Naive B cell (primary cell): ENCODE results near the gene FKBP3. TPM values are rescaled to one million over a fixed set of nuclear protein-coding genes. Genes with fewer than 3 reads are reported as not detected.
A peak's percentile ranks its signal among the peaks of the same experiment; 100 is the strongest.
"Not testable (repeated sequence)": the region's sequence is repeated elsewhere in the genome, so short reads cannot be mapped to it uniquely, and the experiment has no call there.

Source experiments
- ATAC-seq, 2 donors: fragments of 150-1000 bp; cut with Tn5 transposase; 2 replicates each; pipeline ENCODE4 v1.10.0; 2021; ENCODE audit warnings: low read depth in 2 of 2, mild to moderate bottlenecking in 2 of 2, moderate library complexity in 2 of 2
- DNase-seq: peaks from one replicate; pipeline ENCODE4 v3.0.0; 2022
- H3K27ac Mint-ChIP-seq, 6 donors: one replicate each; pipeline ENCODE4 v1.8.0; 2020 to 2022; ENCODE audit warnings: mild to moderate bottlenecking in 6 of 6, mixed read lengths in 6 of 6, moderate library complexity in 5 of 6, inconsistent platforms in 2 of 6
- H3K27me3 Mint-ChIP-seq, 3 donors: one replicate each; pipeline ENCODE4 v1.8.0; 2021 to 2022; ENCODE audit warnings: mixed read lengths in 3 of 3, mild to moderate bottlenecking in 1 of 3
- H3K36me3 Mint-ChIP-seq, 2 donors: one replicate each; pipeline ENCODE4 v1.8.0; 2020 to 2022; ENCODE audit warnings: mixed read lengths in 2 of 2, inconsistent platforms in 1 of 2, mild to moderate bottlenecking in 1 of 2
- H3K4me1 Mint-ChIP-seq, 3 donors: one replicate each; pipeline ENCODE4 v1.8.0; 2020 to 2022; ENCODE audit warnings: mixed read lengths in 3 of 3, inconsistent platforms in 1 of 3, mild to moderate bottlenecking in 1 of 3, moderate library complexity in 1 of 3
- H3K4me3 Mint-ChIP-seq, 8 donors: one replicate each; pipeline ENCODE4 v1.8.0; 2020 to 2022; ENCODE audit warnings: mild to moderate bottlenecking in 8 of 8, mixed read lengths in 8 of 8, moderate library complexity in 8 of 8, inconsistent platforms in 2 of 8
- H3K9me3 Mint-ChIP-seq, 7 donors: one replicate each; pipeline ENCODE4 v1.8.0; 2020 to 2022; ENCODE audit warnings: mixed read lengths in 7 of 7, mild to moderate bottlenecking in 5 of 7, inconsistent platforms in 2 of 7, moderate library complexity in 1 of 7
- polyA plus RNA-seq, 6 donors: library from polyadenylated mRNA; unstranded; fragments of 300-500 nt; fragmentation: Illumina TruSeq; gene quantifications; one replicate each; pipeline ENCODE4 v1.2.3, GENCODE V29; 2021; ENCODE audit warnings: low read depth in 6 of 6

FKBP3 gene
- 10 to 100 TPM; 48.4 to 99.8 (median 68.0) TPM for polyA plus RNA-seq

DNA sequence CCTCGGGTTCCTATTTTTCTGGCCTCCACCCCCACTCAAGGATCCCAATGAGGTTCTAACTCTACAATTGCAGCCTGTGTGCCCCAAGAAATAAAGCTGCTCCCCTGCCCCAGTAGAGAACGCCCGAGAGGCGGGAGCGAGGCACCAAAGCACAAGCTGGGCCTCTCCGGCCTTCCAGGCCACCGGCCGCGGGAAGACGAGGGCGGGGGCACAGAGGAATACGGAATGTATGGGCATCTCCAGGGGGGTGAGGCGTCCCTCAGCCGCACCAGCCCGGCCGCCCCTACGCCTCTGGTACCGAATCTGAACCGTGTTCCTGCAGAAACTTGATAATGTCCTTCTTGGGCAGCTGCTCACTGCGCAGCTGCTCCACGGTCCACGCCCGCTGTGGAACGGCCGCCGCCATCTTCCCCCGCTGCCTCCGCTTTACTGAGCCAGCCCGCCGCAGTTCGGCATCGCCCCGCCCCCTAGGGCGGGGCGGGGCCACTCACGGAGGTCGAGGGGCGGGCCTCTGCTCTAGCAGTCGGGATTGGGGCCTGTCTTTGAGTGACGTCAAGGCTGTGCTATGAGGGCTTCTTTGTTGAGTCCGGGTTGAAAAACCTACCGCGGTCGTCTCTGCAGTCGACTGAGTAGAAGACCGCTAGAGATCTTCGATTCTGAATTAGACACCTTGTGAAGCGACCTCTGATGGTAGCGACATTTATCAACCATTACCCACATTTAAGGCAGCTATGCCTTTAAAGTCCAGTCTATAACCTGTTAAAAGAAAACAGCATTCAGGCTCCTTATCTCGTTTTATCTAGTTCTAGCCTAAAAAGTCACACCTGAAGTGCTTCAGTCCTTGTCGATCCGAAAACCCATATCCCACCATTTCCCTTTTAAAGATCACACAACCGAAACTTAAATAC lies at the start of gene FKBP3:
Gene FKBP3, minus strand, starts transcription at position 431 of the 908 bp plus-strand sequence. Its CDS starts 25 bp downstream, at position 406.
- H3K4me3 Mint-ChIP-seq: peak within 1 kb of the TSS; percentile 94 to 100 (median 99)
- no peaks in the 10 kb centered on the region for H3K27me3 Mint-ChIP-seq
- no peaks in the 10 kb centered on the region for H3K36me3 Mint-ChIP-seq
- H3K27ac Mint-ChIP-seq: peak within 1 kb of the TSS; percentile 91 to 99 (median 96)
- ATAC-seq (peak; percentile 88 to 91), DNase-seq (peak; percentile 92)
- peaks cover 23 to 45% (median 38%) of the 10 kb centered on the region in 3 donors for H3K4me1 Mint-ChIP-seq
- no peaks in the 10 kb centered on the region for H3K9me3 Mint-ChIP-seq

DNA sequence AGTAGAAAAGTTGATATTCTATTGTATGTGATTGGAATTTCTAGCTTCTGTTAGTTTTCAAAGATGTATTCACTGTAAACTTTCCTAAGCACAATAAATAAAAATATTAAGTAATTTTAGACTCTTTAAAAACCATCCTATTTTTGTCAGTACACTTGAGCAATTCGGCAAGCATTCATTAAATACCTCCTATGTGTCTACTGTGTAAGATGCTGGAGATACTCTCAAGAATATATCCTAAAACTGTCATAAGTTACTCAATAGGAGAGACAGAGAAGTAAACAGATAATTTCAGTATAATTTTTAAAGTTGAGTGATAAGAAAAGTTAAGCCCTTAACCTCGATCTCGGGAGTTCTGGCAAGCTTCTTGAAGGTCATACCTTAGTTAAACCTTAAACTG lies 47.5 kb upstream of the FKBP3 start:
- Mint-ChIP-seq H3K4me3 (no peak overlapping the region), H3K4me1 (no peaks in the 10 kb centered on the region), H3K36me3 (peaks cover 0 to 4% of the 10 kb centered on the region in 2 donors), H3K27me3 (no peaks in the 10 kb centered on the region), H3K9me3 (no peaks in the 10 kb centered on the region), H3K27ac (no peak overlapping the region)
- no peak for ATAC-seq
- no peak for DNase-seq

DNA sequence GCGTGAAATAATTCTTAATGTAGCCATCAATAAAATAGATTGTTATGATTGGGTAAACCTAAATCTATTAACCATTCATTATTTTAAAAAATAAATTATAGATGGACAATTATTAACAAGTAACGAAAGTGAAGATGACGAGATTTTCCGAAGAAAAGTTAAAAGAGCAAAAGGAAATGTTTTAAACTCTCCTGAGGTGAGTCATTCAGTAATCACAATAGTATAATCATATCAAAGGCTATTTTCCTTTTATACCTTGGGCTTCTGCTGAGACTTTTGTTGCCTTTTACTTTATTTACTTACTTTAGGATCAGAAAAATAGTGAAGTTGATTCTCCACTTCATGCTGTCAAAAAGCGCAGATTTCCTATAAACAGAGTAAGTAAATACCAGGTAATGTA lies 47.0 kb upstream of the FKBP3 start:
- H3K4me3 Mint-ChIP-seq: no peak overlapping the region
- no peaks in the 10 kb centered on the region for H3K27me3 Mint-ChIP-seq
- DNase-seq (no peak), ATAC-seq (no peak)
- no peaks in the 10 kb centered on the region for H3K9me3 Mint-ChIP-seq
- no peak overlapping the region for H3K27ac Mint-ChIP-seq
- H3K36me3 Mint-ChIP-seq: peaks cover 0 to 4% of the 10 kb centered on the region in 2 donors
- H3K4me1 Mint-ChIP-seq: no peaks in the 10 kb centered on the region

DNA sequence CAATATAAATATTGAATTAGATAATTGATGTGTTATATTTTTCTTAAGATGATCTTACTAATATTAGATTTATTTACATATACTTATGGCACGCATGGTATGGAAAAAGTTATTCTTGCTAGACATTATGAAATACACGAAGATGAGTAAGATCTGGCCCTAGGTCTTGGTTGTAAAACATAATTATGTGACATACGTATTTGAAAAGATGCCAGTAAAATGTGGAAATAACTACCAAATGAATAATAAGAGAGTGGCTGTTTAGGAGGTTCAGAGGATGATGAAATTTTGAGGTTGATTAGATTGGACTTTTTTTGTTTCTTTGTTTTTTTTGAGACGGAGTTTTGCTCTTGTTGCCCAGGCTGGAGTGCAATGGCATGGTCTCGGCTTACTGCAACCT lies 42.8 kb upstream of the FKBP3 start:
- no peaks in the 10 kb centered on the region for H3K9me3 Mint-ChIP-seq
- H3K36me3 Mint-ChIP-seq: peaks cover 0 to 4% of the 10 kb centered on the region in 2 donors
- H3K4me3 Mint-ChIP-seq: no peak overlapping the region
- no peak for DNase-seq
- no peak for ATAC-seq
- H3K4me1 Mint-ChIP-seq: no peaks in the 10 kb centered on the region
- H3K27me3 Mint-ChIP-seq: no peaks in the 10 kb centered on the region
- H3K27ac Mint-ChIP-seq: no peak overlapping the region

DNA sequence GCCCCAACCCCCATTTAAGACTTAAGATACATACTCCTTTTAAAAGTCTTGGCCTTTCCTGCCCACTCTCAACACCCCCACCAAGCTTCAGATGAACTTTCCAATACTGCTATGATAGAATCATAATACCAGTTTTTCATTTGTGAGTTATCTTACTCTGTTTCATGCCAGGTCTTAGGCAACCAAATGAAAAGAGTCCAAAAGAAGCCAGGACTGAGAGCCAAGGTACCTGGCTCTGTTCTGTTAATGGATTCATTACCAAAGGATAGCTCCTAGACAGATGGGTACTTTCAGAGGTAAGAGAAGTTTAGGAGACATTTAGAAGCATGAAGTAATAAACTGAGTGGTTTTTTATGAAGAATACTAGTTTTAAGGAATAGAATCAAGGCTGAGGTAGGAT lies 35.6 kb upstream of the FKBP3 start:
- DNase-seq (no peak), ATAC-seq (no peak)
- H3K9me3 Mint-ChIP-seq: no peaks in the 10 kb centered on the region
- H3K27me3 Mint-ChIP-seq: no peaks in the 10 kb centered on the region
- peak overlapping the region in 1 of 6 donors; percentile 15 for H3K27ac Mint-ChIP-seq
- no peaks in the 10 kb centered on the region for H3K4me1 Mint-ChIP-seq
- no peak overlapping the region for H3K4me3 Mint-ChIP-seq
- peaks cover 0 to 7% of the 10 kb centered on the region in 2 donors for H3K36me3 Mint-ChIP-seq

DNA sequence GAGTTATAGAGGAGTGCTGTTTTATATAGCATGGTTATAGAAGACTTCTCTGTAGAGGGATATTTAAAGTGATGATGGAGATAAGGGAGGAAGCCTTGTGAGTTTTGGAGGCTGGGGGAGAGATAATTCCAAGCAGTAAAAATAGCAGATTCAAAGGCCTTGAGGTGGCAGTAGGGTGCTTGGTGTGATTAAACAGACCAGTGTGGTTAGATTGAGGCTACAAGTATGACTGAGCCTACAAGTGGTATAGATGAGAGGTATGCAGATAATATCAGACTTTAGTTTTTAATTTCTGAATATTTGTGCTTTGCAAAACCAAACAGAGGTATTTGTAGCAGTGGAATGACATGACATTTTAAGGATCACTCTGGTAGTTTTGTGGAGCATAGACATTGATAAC lies 21.8 kb upstream of the FKBP3 start:
- Mint-ChIP-seq H3K4me1 (no peaks in the 10 kb centered on the region), H3K27me3 (no peaks in the 10 kb centered on the region), H3K27ac (peak overlapping the region in 2 of 6 donors; percentile 12 to 33), H3K36me3 (peaks cover 0 to 13% of the 10 kb centered on the region in 2 donors), H3K4me3 (no peak overlapping the region), H3K9me3 (no peaks in the 10 kb centered on the region)
- ATAC-seq (no peak), DNase-seq (no peak)

DNA sequence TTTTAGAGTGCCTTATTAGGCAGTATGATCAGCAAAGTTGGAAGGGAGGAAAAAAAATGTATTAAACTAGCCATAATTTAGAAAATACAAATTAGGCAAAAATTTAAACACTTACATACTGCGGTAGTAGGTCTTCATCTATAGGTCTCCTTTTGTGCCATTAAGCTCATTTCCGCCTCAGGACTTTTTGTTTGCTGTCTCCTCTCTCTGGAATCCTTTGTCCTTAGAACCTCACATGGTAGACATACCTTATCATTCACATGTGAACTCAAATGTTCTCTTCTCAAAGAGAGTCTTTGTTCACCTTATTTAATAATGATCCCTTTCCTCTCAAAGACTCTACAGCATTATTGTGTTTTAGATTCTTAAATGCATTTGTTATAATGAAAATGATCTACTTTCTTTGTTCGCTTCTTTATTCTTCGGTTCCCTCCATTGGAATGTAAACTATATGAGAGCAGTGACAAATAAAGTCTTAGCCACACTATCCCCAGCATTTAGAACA lies 16.2 kb upstream of the FKBP3 start:
- H3K9me3 Mint-ChIP-seq: no peaks in the 10 kb centered on the region
- peaks cover 0 to 2% (median 0%) of the 10 kb centered on the region in 3 donors for H3K4me1 Mint-ChIP-seq
- H3K4me3 Mint-ChIP-seq: no peak overlapping the region
- ATAC-seq (no peak), DNase-seq (no peak)
- no peak overlapping the region for H3K27ac Mint-ChIP-seq
- H3K27me3 Mint-ChIP-seq: no peaks in the 10 kb centered on the region
- peaks cover 7 to 9% of the 10 kb centered on the region in 2 donors for H3K36me3 Mint-ChIP-seq

DNA sequence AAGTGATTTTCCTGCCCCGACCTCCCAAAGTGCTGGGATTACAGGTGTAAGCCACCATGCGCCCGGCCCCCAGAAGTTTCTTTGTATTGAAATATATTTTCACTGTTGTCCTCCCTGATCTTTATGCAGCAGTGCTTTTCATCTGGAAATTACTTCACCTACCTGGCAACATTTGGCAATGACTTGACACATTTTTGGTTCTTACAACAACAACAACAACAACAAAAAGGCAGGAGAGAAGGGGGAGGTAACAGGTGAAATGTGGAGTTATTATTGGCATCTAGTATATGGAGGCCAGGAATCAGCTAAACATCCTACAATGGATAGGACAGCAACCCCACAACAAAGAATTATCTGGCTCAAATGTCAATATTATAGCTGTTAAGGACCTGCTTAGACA lies 15.3 kb upstream of the FKBP3 start:
- H3K4me3 Mint-ChIP-seq: no peak overlapping the region
- ATAC-seq: no peak
- no peak overlapping the region for H3K27ac Mint-ChIP-seq
- peaks cover 0 to 6% (median 4%) of the 10 kb centered on the region in 3 donors for H3K4me1 Mint-ChIP-seq
- DNase-seq: no peak
- no peaks in the 10 kb centered on the region for H3K27me3 Mint-ChIP-seq
- H3K36me3 Mint-ChIP-seq: peaks cover 7 to 12% of the 10 kb centered on the region in 2 donors
- no peaks in the 10 kb centered on the region for H3K9me3 Mint-ChIP-seq

DNA sequence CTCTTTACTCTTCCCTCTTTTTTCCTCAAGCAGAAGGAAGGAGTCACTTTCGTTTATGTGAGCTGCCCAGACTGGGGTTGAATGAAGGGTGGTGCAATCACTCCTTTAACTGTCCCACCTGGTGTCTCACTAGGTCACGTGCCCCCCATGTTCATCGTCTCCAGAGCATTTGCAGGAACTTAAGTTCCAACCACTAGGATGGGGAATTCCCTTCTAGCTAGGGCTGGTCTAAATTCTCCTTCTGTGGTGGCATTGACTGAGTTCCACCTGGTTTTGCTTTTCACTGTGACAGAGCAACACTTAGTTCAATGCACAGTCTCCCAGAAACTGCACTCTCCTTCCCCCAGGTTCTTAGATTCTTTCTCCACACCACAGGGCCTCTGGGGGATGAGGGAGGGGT lies 10.9 kb upstream of the FKBP3 start:
- Mint-ChIP-seq H3K4me1 (peaks cover 7 to 27% (median 21%) of the 10 kb centered on the region in 3 donors), H3K27ac (no peak overlapping the region), H3K9me3 (no peaks in the 10 kb centered on the region), H3K36me3 (peaks cover under 1 to 10% of the 10 kb centered on the region in 2 donors), H3K27me3 (no peaks in the 10 kb centered on the region), H3K4me3 (no peak overlapping the region)
- no peak for ATAC-seq
- DNase-seq: no peak

DNA sequence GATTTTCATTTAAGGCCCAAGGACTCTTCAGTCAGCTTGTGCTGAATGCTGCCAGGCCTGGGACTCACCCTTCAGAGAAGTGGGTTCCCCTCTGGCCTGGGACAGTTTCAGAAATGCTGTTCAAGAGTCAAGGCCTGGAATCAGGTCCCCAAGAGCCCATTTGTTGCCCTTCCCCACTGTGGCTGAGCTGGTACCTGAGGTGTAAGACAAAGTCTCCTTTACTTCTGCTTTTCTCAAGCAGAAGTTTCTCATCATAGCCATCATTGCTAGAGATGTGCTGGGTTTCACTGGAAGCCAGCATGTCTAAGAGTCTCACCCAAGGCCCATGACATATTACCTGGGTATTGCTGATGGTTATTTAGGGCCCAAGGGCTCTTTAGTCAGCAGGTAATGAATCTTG lies 10.4 kb upstream of the FKBP3 start:
- Mint-ChIP-seq H3K36me3 (peaks cover 0 to 13% of the 10 kb centered on the region in 2 donors), H3K9me3 (no peaks in the 10 kb centered on the region), H3K27ac (peak overlapping the region in 1 of 6 donors; percentile 18), H3K4me1 (peaks cover 7 to 29% (median 21%) of the 10 kb centered on the region in 3 donors), H3K4me3 (peak overlapping the region in 1 of 8 donors; percentile 7), H3K27me3 (no peaks in the 10 kb centered on the region)
- ATAC-seq (peak in 1 of 2 donors; percentile 44), DNase-seq (no peak)

DNA sequence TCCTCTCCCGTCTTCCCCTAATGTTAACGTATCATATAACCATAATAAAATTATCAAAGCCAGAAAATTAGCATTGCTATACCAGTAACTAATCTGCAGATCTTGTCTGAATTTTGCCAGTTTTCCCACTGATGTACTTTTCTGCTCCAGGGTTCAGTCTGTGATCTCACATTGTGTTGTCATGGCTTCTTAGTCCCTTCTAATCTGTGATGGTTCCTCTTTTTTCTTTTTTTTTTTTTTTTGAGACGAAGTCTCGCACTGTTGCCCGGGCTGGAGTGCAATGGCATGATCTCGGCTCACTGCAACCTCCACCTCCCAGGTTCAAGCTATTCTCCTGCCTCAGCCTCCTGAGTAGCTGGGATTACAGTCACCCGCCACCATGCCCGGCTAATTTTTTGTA lies 7.8 kb upstream of the FKBP3 start:
- Mint-ChIP-seq H3K4me3 (peak overlapping the region in 4 of 8 donors; percentile 9 to 48 (median 40)), H3K36me3 (peaks cover 0 to 13% of the 10 kb centered on the region in 2 donors), H3K4me1 (peaks cover 18 to 41% (median 34%) of the 10 kb centered on the region in 3 donors), H3K27ac (peak overlapping the region in 4 of 6 donors; percentile 2 to 43 (median 22))
- not testable (repeated sequence) for H3K9me3 Mint-ChIP-seq, H3K27me3 Mint-ChIP-seq
- ATAC-seq (peak; percentile 83 to 94), DNase-seq (peak; percentile 15)

DNA sequence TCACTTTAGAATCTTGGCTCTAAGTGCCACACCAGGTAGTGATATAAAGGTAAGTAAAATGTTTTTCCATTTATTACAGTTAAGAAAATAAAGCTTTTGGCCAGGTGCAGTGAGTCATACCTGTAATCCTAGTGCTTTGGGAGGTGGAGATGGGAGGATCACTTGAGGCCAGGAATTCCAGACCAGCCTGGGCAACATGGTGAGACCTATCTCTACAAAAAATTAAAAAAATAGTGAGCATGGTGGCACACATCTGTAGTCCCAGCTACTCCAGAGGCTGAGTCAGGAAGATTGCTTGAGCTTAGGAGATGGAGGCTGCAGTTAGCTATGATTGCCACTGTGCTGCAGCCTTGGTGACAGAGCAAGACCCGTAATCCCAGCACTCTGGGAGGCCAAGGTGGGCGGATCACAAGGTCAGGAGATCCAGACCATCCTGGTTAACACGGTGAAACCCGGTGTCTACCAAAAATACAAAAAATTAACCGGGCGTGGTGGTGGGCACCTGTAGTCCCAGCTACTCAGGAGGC lies 6.4 kb upstream of the FKBP3 start:
- DNase-seq: no peak
- no peaks in the 10 kb centered on the region for H3K9me3 Mint-ChIP-seq
- peaks cover 0 to 9% of the 10 kb centered on the region in 2 donors for H3K36me3 Mint-ChIP-seq
- H3K4me3 Mint-ChIP-seq: peak overlapping the region in 1 of 8 donors; percentile 32
- H3K4me1 Mint-ChIP-seq: peaks cover 22 to 52% (median 46%) of the 10 kb centered on the region in 3 donors
- ATAC-seq: no peak
- H3K27ac Mint-ChIP-seq: peak overlapping the region in 1 of 6 donors; percentile 60
- no peaks in the 10 kb centered on the region for H3K27me3 Mint-ChIP-seq

DNA sequence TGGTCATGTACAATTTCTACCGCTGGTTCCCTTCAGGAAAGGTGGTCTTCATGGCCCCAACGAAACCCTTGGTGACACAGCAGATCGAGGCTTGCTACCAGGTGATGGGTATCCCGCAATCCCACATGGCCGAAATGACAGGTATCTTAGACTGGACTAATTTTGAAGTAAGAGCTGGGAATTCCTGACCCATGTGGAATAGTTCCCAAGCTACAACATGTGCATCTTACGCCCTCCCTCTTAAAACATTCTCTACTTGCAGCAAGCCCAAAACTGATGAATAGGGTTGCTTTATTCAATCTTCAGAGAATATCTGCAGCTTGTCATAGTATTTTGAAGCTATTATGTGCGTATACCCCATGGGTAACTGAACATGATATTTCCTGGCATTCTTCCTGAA lies 2.1 kb upstream of the FKBP3 start:
- ATAC-seq (no peak), DNase-seq (peak; percentile 3)
- Mint-ChIP-seq H3K27me3 (no peaks in the 10 kb centered on the region), H3K36me3 (peaks cover 0 to 5% of the 10 kb centered on the region in 2 donors), H3K4me1 (peaks cover 23 to 46% (median 42%) of the 10 kb centered on the region in 3 donors), H3K4me3 (peak overlapping the region; percentile 94 to 100 (median 99)), H3K27ac (peak overlapping the region in 5 of 6 donors; percentile 49 to 98 (median 94)), H3K9me3 (no peaks in the 10 kb centered on the region)
